ENCODE data around the gene PRSS8. TPM values are rescaled to one million over a fixed set of nuclear protein-coding genes. Genes with fewer than 3 reads are reported as not detected.

Gene PRSS8
- total RNA-seq, 3 donors from 2014 or later (not counting 1 experiment from before 2014, with no cell fraction given), result not detected

GRCh38 chr16:31088459-31089183 is 46.9 kb downstream of the PRSS8 start, which contains the start of gene PRSS53:
PRSS53 (minus strand) TSS chr16:31088943; CDS start chr16:31088809, 134 bp downstream.
- Histone ChIP-seq H3K27ac (ENCODE audit: low read length) (no peak within 1 kb of the TSS), H3K9me3 (ENCODE audit: control insufficient read depth, insufficient read depth, low read length) (no peaks in the 10 kb centered on the region), H3K27me3 (ENCODE audit: control insufficient read depth, insufficient read depth, low read length) (no peaks in the 10 kb centered on the region), H3K4me1 (ENCODE audit: control insufficient read depth, insufficient read depth, low read length) (peaks cover 5% of the 10 kb centered on the region), H3K36me3 (ENCODE audit: control insufficient read depth, insufficient read depth, low read length) (peaks cover 37% of the 10 kb centered on the region), H3K4me3 (ENCODE audit: low read length) (no peak within 1 kb of the TSS)
- H3K4me1 Mint-ChIP-seq, result peaks cover 0 to 12% of the 10 kb centered on the region in 2 donors
- intact Hi-C loops (cut with micrococcal nuclease), result no loop called here
- no peaks in the 10 kb centered on the region for H3K27me3 Mint-ChIP-seq (ENCODE audit: low read depth in 2 of 2)
- H3K27ac Mint-ChIP-seq, result no peak within 1 kb of the TSS
- 92% methylated on average over 15 of the region's 15 CpGs for WGBS (ENCODE audit: insufficient coverage)
- DNase-seq (no peak), ATAC-seq (no peak)
- H3K4me3 Mint-ChIP-seq, result no peak within 1 kb of the TSS
- H3K9me3 Mint-ChIP-seq, result no peaks in the 10 kb centered on the region
- no peaks in the 10 kb centered on the region for H3K36me3 Mint-ChIP-seq
- no peak for TF ChIP-seq CTCF (IDR thresholded peaks at IDR 0.05)

GRCh38 chr16:31087971-31088370 is 47.6 kb downstream of the PRSS8 start:
- ATAC-seq, result no peak
- Mint-ChIP-seq H3K9me3 (no peaks in the 10 kb centered on the region), H3K4me3 (no peak overlapping the region), H3K36me3 (no peaks in the 10 kb centered on the region), H3K4me1 (peaks cover 0 to 12% of the 10 kb centered on the region in 2 donors), H3K27me3 (ENCODE audit: low read depth in 2 of 2) (no peaks in the 10 kb centered on the region), H3K27ac (no peak overlapping the region)
- Histone ChIP-seq H3K27me3 (ENCODE audit: control insufficient read depth, insufficient read depth, low read length) (no peaks in the 10 kb centered on the region), H3K27ac (ENCODE audit: low read length) (no peak overlapping the region), H3K4me1 (ENCODE audit: control insufficient read depth, insufficient read depth, low read length) (no peaks in the 10 kb centered on the region), H3K4me3 (ENCODE audit: low read length) (no peak overlapping the region), H3K36me3 (ENCODE audit: control insufficient read depth, insufficient read depth, low read length) (peaks cover 41% of the 10 kb centered on the region), H3K9me3 (ENCODE audit: control insufficient read depth, insufficient read depth, low read length) (no peaks in the 10 kb centered on the region)
- no peak for DNase-seq
- no peak for TF ChIP-seq CTCF (IDR thresholded peaks at IDR 0.05)
- WGBS (ENCODE audit: insufficient coverage), result 93% methylated on average over 4 of the region's 5 CpGs
- intact Hi-C loops (cut with micrococcal nuclease), result no loop called here

- Histone ChIP-seq H3K4me3 (ENCODE audit: low read length) (no peak overlapping the region), H3K36me3 (ENCODE audit: control insufficient read depth, insufficient read depth, low read length) (peaks cover 46% of the 10 kb centered on the region), H3K4me1 (ENCODE audit: control insufficient read depth, insufficient read depth, low read length) (no peaks in the 10 kb centered on the region), H3K27me3 (ENCODE audit: control insufficient read depth, insufficient read depth, low read length) (no peaks in the 10 kb centered on the region), H3K27ac (ENCODE audit: low read length) (no peak overlapping the region), H3K9me3 (ENCODE audit: control insufficient read depth, insufficient read depth, low read length) (no peaks in the 10 kb centered on the region)
- DNase-seq (no peak), ATAC-seq (no peak)
- Mint-ChIP-seq H3K27ac (no peak overlapping the region), H3K27me3 (ENCODE audit: low read depth in 2 of 2) (no peaks in the 10 kb centered on the region), H3K4me3 (no peak overlapping the region), H3K9me3 (no peaks in the 10 kb centered on the region), H3K36me3 (no peaks in the 10 kb centered on the region), H3K4me1 (peaks cover under 1 to 12% of the 10 kb centered on the region in 2 donors)
- 92% methylated on average over 8 of the region's 8 CpGs for WGBS (ENCODE audit: insufficient coverage)
- intact Hi-C loops (cut with micrococcal nuclease), result no loop called here
- no peak for TF ChIP-seq CTCF (IDR thresholded peaks at IDR 0.05)
These were observed 48.0 kb downstream of the PRSS8 start for GRCh38 chr16:31087481-31087880.

- H3K9me3 Mint-ChIP-seq, result no peaks in the 10 kb centered on the region
- no peak for TF ChIP-seq CTCF (IDR thresholded peaks at IDR 0.05)
- no peaks in the 10 kb centered on the region for H3K9me3 ChIP-seq (ENCODE audit: control insufficient read depth, insufficient read depth, low read length)
- peaks cover 49% of the 10 kb centered on the region for H3K36me3 ChIP-seq (ENCODE audit: control insufficient read depth, insufficient read depth, low read length)
- H3K4me1 Mint-ChIP-seq, result peaks cover 6 to 21% of the 10 kb centered on the region in 2 donors
- H3K4me1 ChIP-seq (ENCODE audit: control insufficient read depth, insufficient read depth, low read length), result peaks cover 6% of the 10 kb centered on the region
- no peaks in the 10 kb centered on the region for H3K27me3 Mint-ChIP-seq (ENCODE audit: low read depth in 2 of 2)
- no peak overlapping the region for H3K4me3 Mint-ChIP-seq
- DNase-seq, result no peak
- no peaks in the 10 kb centered on the region for H3K27me3 ChIP-seq (ENCODE audit: control insufficient read depth, insufficient read depth, low read length)
- no peak overlapping the region for H3K27ac ChIP-seq (ENCODE audit: low read length)
- intact Hi-C loops (cut with micrococcal nuclease), result no loop called here
- 92% methylated on average over 6 of the region's 6 CpGs for WGBS (ENCODE audit: insufficient coverage)
- H3K27ac Mint-ChIP-seq, result no peak overlapping the region
- no peaks in the 10 kb centered on the region for H3K36me3 Mint-ChIP-seq
- H3K4me3 ChIP-seq (ENCODE audit: low read length), result no peak overlapping the region
- no peak for ATAC-seq
These were observed 49.0 kb downstream of the PRSS8 start for GRCh38 chr16:31086629-31086906.

Measured in natural killer cell (primary cell).